Fibroblast of skin of right biceps (primary cell): ENCODE data around the gene STS.

Experiments
- DNase-seq: peaks from one replicate; pipeline ENCODE4 v3.0.0-alpha.2; 2013

STS gene

DNA sequence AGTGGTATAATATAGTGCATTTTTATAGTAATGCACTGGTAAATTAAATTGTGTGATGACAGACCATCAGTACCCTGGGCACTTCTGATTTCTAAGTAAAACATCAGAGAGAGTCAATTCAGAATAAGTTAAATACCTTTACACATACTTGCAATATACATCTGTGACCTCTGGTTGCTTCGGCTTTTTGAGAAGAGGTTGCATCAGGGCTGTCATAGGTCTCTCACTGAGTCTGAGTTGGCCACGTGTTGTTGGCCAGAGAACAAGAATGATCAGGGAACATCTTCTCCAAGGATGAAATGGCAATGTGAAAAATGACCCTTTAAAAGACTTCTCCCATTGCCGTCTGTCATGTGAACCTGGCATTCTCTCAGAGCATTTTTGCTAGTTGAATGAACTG, 37.3 kb downstream of the STS start:
- no peak for DNase-seq

DNA sequence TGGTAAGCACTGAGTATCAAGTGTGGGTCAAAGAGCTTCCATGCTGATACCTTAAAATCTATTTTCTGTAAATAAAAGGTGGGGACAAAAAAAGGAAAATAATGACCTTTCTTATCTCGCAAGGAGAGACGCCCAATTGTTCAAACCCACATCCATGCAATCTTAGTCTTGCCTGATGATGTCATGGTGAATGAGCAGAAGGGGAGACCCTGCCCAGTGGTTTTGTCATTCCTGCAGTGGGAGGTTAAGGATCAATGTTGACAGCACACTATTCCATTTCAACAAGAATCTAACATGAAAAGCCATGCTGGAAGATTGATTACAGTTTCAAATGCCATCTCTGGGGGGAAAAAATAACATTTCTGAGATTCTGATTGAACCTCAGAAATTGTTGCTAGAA, 41.2 kb downstream of the STS start:
- no peak for DNase-seq

- no peak for DNase-seq
These were observed 42.6 kb downstream of the STS start for GRCh38 chrX:7190157-7190556.

- DNase-seq: no peak
These were observed 44.2 kb downstream of the STS start for GRCh38 chrX:7191681-7192110.

- DNase-seq: no peak
These were observed 45.4 kb downstream of the STS start for GRCh38 chrX:7192871-7193270.

- no peak for DNase-seq
These were observed 47.1 kb downstream of the STS start for GRCh38 chrX:7194606-7195005.
